Measurements from ENCODE around the gene GRAP2.
A peak's percentile ranks its signal among the peaks of the same experiment; 100 is the strongest.

Gene GRAP2

DNA sequence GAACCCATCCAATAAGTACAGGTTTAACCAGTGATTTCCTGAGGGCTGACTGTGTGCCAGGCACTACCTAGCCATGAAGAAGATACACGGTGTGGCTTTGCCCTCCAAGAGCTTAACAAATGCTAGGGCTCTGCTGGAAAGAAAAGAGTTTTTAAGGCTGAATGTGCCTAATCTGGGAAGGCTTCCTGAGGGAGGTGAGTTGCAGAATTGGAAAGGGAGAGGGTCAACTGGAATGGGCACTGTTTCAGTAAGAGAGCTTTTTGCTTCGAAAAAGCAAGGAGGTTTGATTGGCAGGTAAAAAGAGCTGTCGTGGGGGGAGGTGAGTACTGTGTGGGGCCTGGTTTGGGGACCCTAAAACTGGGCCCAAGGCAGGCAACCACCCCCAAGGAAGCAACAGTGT lies 96.5 kb downstream of the GRAP2 start:
- DNase-seq, result no peak

GRCh38 chr22:39997939-39998726 lies 97.2 kb downstream of the GRAP2 start:
- no peak for DNase-seq

GRCh38 chr22:39999144-39999757 lies 98.4 kb downstream of the GRAP2 start:
- DNase-seq, result no peak

DNA sequence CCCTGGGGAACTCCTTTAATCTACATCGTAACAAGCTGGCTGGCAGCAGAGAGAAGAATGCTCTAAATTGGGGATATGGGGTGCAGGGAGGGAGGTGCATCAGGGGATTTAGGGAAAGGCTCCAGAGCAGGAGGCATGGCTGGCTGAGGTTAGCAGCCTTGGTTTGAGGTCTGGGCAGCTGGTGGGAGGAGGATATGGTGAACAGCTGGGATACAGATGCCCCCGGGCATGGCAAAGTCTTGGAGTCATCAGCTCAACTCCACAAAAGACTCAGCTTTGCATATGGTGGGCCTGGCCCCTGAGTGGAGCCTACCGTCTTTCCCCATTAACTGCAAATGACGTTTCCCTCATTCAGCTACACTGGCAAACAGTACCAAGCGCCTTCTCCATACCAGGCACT lies 99.3 kb downstream of the GRAP2 start:
- DNase-seq, result no peak

DNA sequence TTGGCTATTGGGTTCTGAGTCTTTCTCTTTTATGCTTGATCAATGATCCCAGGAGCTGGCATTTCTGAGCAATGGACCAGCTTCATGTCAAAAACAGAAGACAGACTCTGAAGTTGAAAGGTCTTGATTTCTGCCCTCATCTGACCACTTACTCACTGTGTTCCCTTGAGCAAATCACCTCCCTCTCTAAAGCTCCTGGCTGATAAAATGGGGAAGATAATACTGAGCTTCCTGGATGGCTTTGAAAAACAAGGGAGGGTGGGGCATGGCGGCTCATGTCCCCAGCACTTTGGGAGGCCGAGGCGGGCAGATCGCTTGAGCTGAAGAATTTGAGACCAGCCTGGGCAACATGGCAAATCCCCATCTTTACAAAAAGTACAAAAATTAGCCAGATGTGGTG lies 100.2 kb downstream of the GRAP2 start:
- no peak for DNase-seq

- no peak for DNase-seq
Observed at GRCh38 chr22:40001800-40002577, 101.1 kb downstream of the GRAP2 start.

- no peak for DNase-seq
Observed at GRCh38 chr22:40002935-40003715, 102.2 kb downstream of the GRAP2 start.

DNA sequence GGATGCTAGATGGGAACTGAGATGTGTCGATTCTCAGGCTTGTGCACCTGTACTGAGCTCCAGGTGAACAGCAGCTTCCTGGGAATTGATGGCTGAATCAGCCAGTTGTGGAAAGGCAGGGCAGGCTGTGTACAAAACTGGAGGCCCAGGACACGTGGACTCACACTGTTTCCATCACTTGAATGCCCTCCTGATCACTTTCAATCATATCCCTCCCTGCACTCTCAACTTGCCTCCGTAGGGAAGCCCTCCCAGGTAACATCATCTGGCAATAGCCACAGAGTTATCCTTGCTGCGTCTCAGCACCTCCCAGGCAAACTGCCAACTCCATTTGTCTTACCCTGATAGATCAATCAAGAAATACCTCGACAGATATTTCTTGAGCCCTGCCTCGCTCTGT lies 104.0 kb downstream of the GRAP2 start:
- DNase-seq, result no peak

DNA sequence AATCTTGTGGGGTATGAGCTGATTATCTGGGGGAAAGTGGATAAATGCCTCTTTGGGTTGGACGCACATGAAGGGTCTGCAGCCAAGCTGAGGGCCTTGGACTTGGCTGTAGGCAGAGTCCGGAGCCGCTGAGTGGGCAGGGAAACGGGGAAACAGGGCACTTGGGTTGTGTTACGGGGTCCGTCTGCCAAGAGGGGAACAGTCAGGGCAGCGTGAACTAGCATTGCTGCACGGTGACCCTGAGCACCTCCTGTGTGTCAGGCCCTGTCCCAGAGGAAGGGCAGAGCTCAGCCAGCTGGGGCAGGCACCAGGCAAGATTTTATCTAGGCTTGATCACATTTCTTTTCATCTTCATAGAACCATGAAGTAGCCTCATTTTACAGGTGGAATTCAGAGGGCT lies 105.8 kb downstream of the GRAP2 start:
- DNase-seq, result no peak

GRCh38 chr22:40007853-40008710 lies 107.2 kb downstream of the GRAP2 start:
- DNase-seq, result peak; percentile 6

DNA sequence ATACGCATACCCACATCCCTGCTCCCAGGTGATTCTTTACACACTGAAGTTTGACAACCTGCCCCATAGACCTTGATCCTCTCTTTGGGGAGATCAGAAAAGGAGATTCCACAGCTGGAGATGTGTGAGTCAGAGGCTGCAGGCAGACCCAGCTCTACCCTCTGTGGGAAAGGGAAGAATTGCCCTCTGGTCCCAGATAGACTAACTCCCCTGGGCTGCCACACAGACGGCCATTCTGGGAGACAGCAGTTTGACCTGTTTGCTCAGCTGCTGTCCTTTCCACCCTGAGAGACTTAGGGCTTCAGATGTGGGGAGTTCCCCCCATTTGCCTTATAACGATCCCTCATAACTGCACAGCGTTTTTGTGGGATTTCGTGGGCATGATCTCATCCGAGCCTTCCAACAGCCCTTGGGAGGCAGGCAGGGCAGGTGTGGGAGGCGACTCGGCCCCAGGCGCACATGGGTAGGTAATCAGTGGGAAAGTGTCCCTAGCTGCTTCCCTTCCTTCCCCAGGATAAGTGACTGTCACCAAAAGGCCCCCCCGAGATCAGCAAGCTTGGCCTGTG lies 107.9 kb downstream of the GRAP2 start:
- no peak for DNase-seq

DNA sequence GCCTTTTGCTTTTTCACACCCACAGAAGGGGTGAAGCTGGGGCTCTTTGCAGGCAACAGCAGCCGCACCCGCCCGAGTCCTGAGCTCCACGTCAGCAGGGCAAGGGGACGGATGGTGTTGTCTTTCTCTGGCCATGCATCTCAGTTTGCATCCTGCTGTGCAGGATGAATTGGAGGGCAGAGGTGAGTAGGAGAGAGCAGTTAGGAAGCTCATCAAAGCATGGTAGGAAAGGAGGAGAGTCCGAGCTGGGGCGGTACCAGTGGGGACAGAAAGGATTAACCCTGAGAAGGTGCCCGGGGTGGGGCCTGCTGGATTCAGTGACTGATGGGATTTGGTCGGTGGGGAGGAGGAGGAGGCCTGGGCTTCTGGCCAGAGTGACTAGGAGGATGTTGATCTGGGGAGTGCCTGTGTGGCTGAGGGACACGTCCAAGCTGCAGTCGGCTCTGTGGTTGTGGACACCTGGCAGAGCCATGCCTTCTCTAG lies 108.4 kb downstream of the GRAP2 start:
- DNase-seq, result no peak

DNA sequence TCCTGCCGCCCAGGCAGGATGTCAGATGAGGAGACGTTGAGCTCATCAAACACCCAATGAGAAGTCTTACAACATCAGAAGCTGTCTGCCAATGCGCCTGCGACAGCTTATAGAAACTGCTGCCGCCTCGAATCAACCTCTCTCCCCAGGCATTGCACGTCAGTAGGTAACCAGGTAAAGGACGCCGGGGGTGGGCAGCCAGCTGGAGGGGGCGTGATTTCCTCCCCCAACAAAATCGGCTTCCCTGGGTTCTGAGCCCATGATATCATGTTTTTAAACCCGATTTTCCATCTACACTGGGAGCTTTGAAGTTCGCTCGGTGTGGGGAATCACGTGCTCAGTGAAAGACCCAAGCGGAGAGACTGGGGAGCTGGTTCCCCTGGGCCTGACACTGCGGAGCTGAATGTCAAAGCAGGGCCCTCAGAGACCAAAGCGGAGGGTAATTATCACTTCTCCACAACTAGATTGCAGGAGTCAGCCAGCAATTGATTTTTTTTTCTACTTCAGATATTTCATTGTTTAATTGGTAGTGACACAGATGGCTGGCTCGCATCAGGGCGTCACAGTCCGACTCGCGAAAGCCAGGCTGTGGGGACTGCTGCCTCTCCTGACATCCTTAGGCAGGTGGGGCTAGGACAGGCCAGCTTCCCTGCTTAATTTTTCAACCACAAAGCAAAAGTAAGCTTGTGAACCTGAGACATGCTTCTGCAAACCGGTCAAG lies 109.2 kb downstream of the GRAP2 start:
- DNase-seq, result peak; percentile 6

GRCh38 chr22:40010746-40011145 lies 109.9 kb downstream of the GRAP2 start:
- DNase-seq, result no peak

DNA sequence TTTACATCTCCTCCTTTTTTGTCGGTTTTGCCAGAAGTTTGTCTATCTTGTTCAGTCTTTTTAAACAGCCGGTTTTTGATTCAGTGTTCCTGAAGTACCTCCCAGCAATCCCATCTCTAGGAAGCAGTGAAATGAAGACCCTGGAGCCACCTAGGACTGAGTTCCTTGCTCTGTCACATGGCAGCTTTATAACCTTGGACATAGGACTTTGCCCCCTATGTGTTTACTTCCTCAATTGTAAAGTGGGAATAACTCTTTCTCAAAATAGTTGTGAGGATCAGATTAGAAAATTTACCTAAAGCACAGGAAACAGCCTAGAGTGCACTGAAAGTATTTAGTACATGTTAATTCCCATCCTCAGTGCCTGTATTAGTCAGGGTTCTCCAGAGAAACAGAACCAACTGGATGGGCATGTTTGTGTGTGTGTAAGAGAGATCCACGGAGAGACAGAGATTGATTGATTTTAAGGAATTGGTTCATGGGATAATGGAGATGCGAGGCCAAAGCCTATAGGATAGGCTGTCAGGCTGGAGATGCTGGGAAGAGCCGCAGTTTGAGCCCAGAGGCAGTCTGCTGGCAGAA lies 113.9 kb downstream of the GRAP2 start:
- DNase-seq, result no peak

- no peak for DNase-seq
Observed at GRCh38 chr22:40015358-40015976, 114.6 kb downstream of the GRAP2 start.

- DNase-seq, result no peak
Observed at GRCh38 chr22:40018051-40018450, 117.2 kb downstream of the GRAP2 start.

GRCh38 chr22:40019100-40019499 lies 118.2 kb downstream of the GRAP2 start:
- no peak for DNase-seq

- no peak for DNase-seq
Observed at GRCh38 chr22:40020956-40021355, 120.1 kb downstream of the GRAP2 start.

- no peak for DNase-seq
Observed at GRCh38 chr22:40021401-40022000, 120.6 kb downstream of the GRAP2 start.

All from CD4-positive, alpha-beta T cell treated with Interleukin-4 for 4 hours (primary cell).